DOHH2 (cell line): ENCODE data around the gene VIPAS39.

ENCODE experiments used
- CTCF ChIP-seq: fragments of 200-600 bp; sonication (generic); IDR thresholded peaks from one replicate; pipeline ENCODE4 v1.5.1; 2014; ENCODE audit warnings: antibody characterized with exemption, mild to moderate bottlenecking, low read depth, low read length; ENCODE audit not compliant: poor library complexity, severe bottlenecking
- EZH2phosphoT487 ChIP-seq: fragments of 200-600 bp; sonication (generic); IDR thresholded peaks from 2 replicates; pipeline ENCODE4 v1.6.1; 2017; ENCODE audit warnings: borderline replicate concordance, mild to moderate bottlenecking, antibody characterized with exemption, low read length, moderate library complexity, mixed read lengths

- TF ChIP-seq CTCF, result no peak
- TF ChIP-seq EZH2phosphoT487, result no peak
Observed at GRCh38 chr14:77424862-77425261, 32.5 kb downstream of the VIPAS39 start.
